Measurements from ENCODE around the gene NKAIN1. TPM values are rescaled to one million over a fixed set of nuclear protein-coding genes. Genes with fewer than 3 reads are reported as not detected.

Gene NKAIN1
- total RNA-seq, 1 experiment from 2014 or later = 1.4 TPM

GRCh38 chr1:31189696-31190674 is 49.7 kb downstream of the NKAIN1 start:
- POLR2A ChIA-PET (ENCODE audit: low non-redundant PET) = no interaction called here
- no peak overlapping the region for H3K4me3 ChIP-seq (ENCODE audit: low read depth, low read length, poor library complexity, severe bottlenecking)
- peaks cover 15% of the 10 kb centered on the region for H3K27me3 ChIP-seq (replicated peaks; ENCODE audit: insufficient read depth, low read depth, low read length, poor library complexity)
- H3K27ac ChIP-seq (ENCODE audit: low read depth, low read length, poor library complexity, severe bottlenecking) = no peak overlapping the region
- BruUV-seq (replicated peaks) = no TSS peak
- CTCF ChIA-PET = no interaction called here
- H3K4me1 ChIP-seq (ENCODE audit: insufficient read depth, low read length, poor library complexity, severe bottlenecking) = no peaks in the 10 kb centered on the region
- TF ChIP-seq EZH2 (IDR thresholded peaks at IDR 0.05; ENCODE audit: borderline replicate concordance, low read depth, low read length, poor library complexity, severe bottlenecking) (no peak), CTCF (conservative IDR thresholded peaks at IDR 0.05; ENCODE audit: low read depth, low read length) (no peak)
- H3K9me3 ChIP-seq (ENCODE audit: low read depth, low read length, poor library complexity, severe bottlenecking) = no peaks in the 10 kb centered on the region
- no peak for DNase-seq (ENCODE audit: low spot score)
- intact Hi-C loops (cut with micrococcal nuclease; ENCODE audit: unreplicated experiment) = no loop called here
- H3K36me3 ChIP-seq (ENCODE audit: insufficient read depth, low read length, poor library complexity, severe bottlenecking) = no peaks in the 10 kb centered on the region

- ChIA-PET CTCF (interaction anchor here (0.6 to 1.5 kb wide), 6 partner anchors 44 to 605 kb away, joined by 3 to 10 read pairs (median 4); no protein-coding TSS in a partner anchor), POLR2A (ENCODE audit: low non-redundant PET) (no interaction called here)
Measured at GRCh38 chr1:31183927-31184554, 55.6 kb downstream of the NKAIN1 start.

More at GRCh38 chr1:31183927-31184554, 55.6 kb downstream of the NKAIN1 start:
- Histone ChIP-seq H3K4me1 (ENCODE audit: insufficient read depth, low read length, poor library complexity, severe bottlenecking) (peaks cover 9% of the 10 kb centered on the region), H3K9me3 (ENCODE audit: low read depth, low read length, poor library complexity, severe bottlenecking) (no peaks in the 10 kb centered on the region), H3K27me3 (replicated peaks; ENCODE audit: insufficient read depth, low read depth, low read length, poor library complexity) (peaks cover 15% of the 10 kb centered on the region), H3K4me3 (ENCODE audit: low read depth, low read length, poor library complexity, severe bottlenecking) (no peak overlapping the region), H3K27ac (ENCODE audit: low read depth, low read length, poor library complexity, severe bottlenecking) (no peak overlapping the region), H3K36me3 (ENCODE audit: insufficient read depth, low read length, poor library complexity, severe bottlenecking) (no peaks in the 10 kb centered on the region)
- DNase-seq (ENCODE audit: low spot score) = peak; percentile 50
- BruUV-seq (replicated peaks) = no TSS peak
- no peak for TF ChIP-seq EZH2 (IDR thresholded peaks at IDR 0.05; ENCODE audit: borderline replicate concordance, low read depth, low read length, poor library complexity, severe bottlenecking)
- TF ChIP-seq CTCF (conservative IDR thresholded peaks at IDR 0.05; ENCODE audit: low read depth, low read length) = peak; percentile 79
- intact Hi-C loops (cut with micrococcal nuclease; ENCODE audit: unreplicated experiment) = loop anchor here (1.0 to 5.0 kb wide), 3 partner anchors 151 to 363 kb away; no protein-coding TSS in a partner anchor

Measured in A673 (cell line).